H1 (cell line): ENCODE measurements around the gene TFF2. TPM values are rescaled to one million over a fixed set of nuclear protein-coding genes. Genes with fewer than 3 reads are reported as not detected.

Experiments
- CTCF ChIA-PET: fragments of 300-600 bp; sonication (Branson Sonifier 250); formaldehyde crosslinking; loops from one replicate; lab custom pipeline; 2021; ENCODE audit not compliant: partially characterized antibody; lab: Charles Lee
- POLR2A ChIA-PET: fragments of 300-600 bp; sonication (Branson Sonifier 250); formaldehyde crosslinking; loops from one replicate; lab custom pipeline; 2021; ENCODE audit warnings: inconsistent platforms; ENCODE audit not compliant: partially characterized antibody; lab: Charles Lee
- DNase-seq, 2 experiments: peaks; one replicate each; pipeline versions ENCODE4 v3.0.0 to v3.0.0-alpha.2; 2010 to 2022; ENCODE audit warnings: low spot score in 2 of 2, low read depth in 1 of 2, mixed read lengths in 1 of 2
- FAIRE-seq: peaks from 2 replicates; lab custom pipeline; 2011; peaks lifted over from hg19 to GRCh38; lab: Jason Lieb, UNC
- H2AFZ ChIP-seq: 2 replicates; pipeline ENCODE4 v1.8.1; 2012; ENCODE audit warnings: low read length, inconsistent platforms
- H2AK5ac ChIP-seq: 2 replicates; pipeline ENCODE4 v1.6.1; 2013; ENCODE audit warnings: low read depth, low read length
- H2BK120ac ChIP-seq: replicated peaks from 2 replicates; pipeline ENCODE3; 2013; ENCODE audit warnings: low read depth, low read length, inconsistent platforms
- H2BK12ac ChIP-seq: 2 replicates; pipeline ENCODE4 v1.6.1; 2013; ENCODE audit warnings: low read depth, low read length
- H2BK15ac ChIP-seq: 2 replicates; pipeline ENCODE4 v1.6.1; 2013; ENCODE audit warnings: low read length
- H2BK20ac ChIP-seq: 2 replicates; pipeline ENCODE4 v1.6.1; 2013; ENCODE audit warnings: low read length
- H2BK5ac ChIP-seq: 2 replicates; pipeline ENCODE4 v1.6.1; 2013; ENCODE audit warnings: low read depth, low read length
- H3K14ac ChIP-seq: 2 replicates; pipeline ENCODE4 v1.6.1; 2013; ENCODE audit warnings: inconsistent platforms; ENCODE audit not compliant: insufficient read length
- H3K18ac ChIP-seq: 2 replicates; pipeline ENCODE4 v1.6.1; 2013; ENCODE audit warnings: low read length; ENCODE audit errors: extremely low read depth
- H3K23ac ChIP-seq: 2 replicates; pipeline ENCODE4 v1.6.1; 2013; ENCODE audit warnings: inconsistent platforms; ENCODE audit not compliant: insufficient read length
- H3K23me2 ChIP-seq: 2 replicates; pipeline ENCODE4 v1.6.1; 2013; ENCODE audit warnings: low read depth, low read length
- H3K27ac ChIP-seq: 2 replicates; pipeline ENCODE4 v1.6.1; 2011; ENCODE audit warnings: low read depth, low read length, inconsistent platforms
- H3K27me3 ChIP-seq, 4 experiments: replicated peaks in 1 of 4; 1 replicate in 1 of 4; 2 replicates in 3 of 4; pipeline versions ENCODE4 v1.6.1 to v1.8.1; 2011 to 2013; ENCODE audit warnings: low read length in 3 of 4, mild to moderate bottlenecking in 3 of 4, inconsistent platforms in 2 of 4, mixed read lengths in 2 of 4, moderate library complexity in 1 of 4; ENCODE audit not compliant: control insufficient read depth in 3 of 4, insufficient read depth in 3 of 4; ENCODE audit errors: extremely low read depth in 1 of 4
- H3K36me3 ChIP-seq, 4 experiments: 2 replicates each; pipeline versions ENCODE4 v1.6.1 to v1.8.1; 2011 to 2013; ENCODE audit warnings: mild to moderate bottlenecking in 4 of 4, low read length in 3 of 4, moderate library complexity in 2 of 4, control low read depth in 1 of 4, inconsistent platforms in 1 of 4; ENCODE audit not compliant: insufficient read depth in 4 of 4, control insufficient read depth in 2 of 4
- H3K4ac ChIP-seq: replicated peaks from 2 replicates; pipeline ENCODE3; 2013; ENCODE audit warnings: low read length, low read depth, mixed read lengths, inconsistent platforms; ENCODE audit not compliant: insufficient read length
- H3K4me1 ChIP-seq, 4 experiments: replicated peaks in 1 of 4; 1 replicate in 1 of 4; 2 replicates in 3 of 4; pipeline versions ENCODE4 v1.6.1 to v1.8.1; 2011 to 2013; ENCODE audit warnings: low read length in 3 of 4, inconsistent platforms in 2 of 4, mixed read lengths in 1 of 4; ENCODE audit not compliant: insufficient read depth in 4 of 4, control insufficient read depth in 3 of 4
- H3K4me2 ChIP-seq, 2 experiments: 2 replicates each; pipeline versions ENCODE4 v1.6.1 to v1.8.1; 2011 to 2013; ENCODE audit warnings: low read depth in 2 of 2, low read length in 2 of 2, control low read depth in 1 of 2, inconsistent platforms in 1 of 2, mild to moderate bottlenecking in 1 of 2; ENCODE audit not compliant: insufficient read depth in 1 of 2
- H3K4me3 ChIP-seq, 4 experiments: fragments of 200-600, 300-600 bp in 1 of 4; sonication (generic), shearing (Covaris generic), sonication (Bioruptor Twin) in 1 of 4; 2 replicates each; pipeline versions ENCODE4 v1.5.1 to v1.8.1; 2011 to 2016; ENCODE audit warnings: low read length in 4 of 4, low read depth in 3 of 4, control low read depth in 2 of 4, inconsistent platforms in 2 of 4, mild to moderate bottlenecking in 2 of 4, mixed read lengths in 1 of 4, moderate library complexity in 1 of 4; ENCODE audit not compliant: insufficient read depth in 2 of 4; ENCODE audit errors: extremely low read depth in 1 of 4
- H3K56ac ChIP-seq: replicated peaks from 2 replicates; pipeline ENCODE3; 2013; ENCODE audit warnings: low read depth, mild to moderate bottlenecking, mixed read lengths, low read length, inconsistent platforms; ENCODE audit not compliant: insufficient read length
- H3K79me1 ChIP-seq: 2 replicates; pipeline ENCODE4 v1.6.1; 2013; ENCODE audit warnings: low read depth, low read length, control low read depth
- H3K79me2 ChIP-seq, 2 experiments: 2 replicates each; pipeline versions ENCODE4 v1.6.1 to v1.8.1; 2012 to 2013; ENCODE audit warnings: low read length in 2 of 2, mild to moderate bottlenecking in 2 of 2, inconsistent platforms in 1 of 2; ENCODE audit not compliant: insufficient read depth in 2 of 2, control insufficient read depth in 1 of 2
- H3K9ac ChIP-seq, 4 experiments: replicated peaks in 1 of 4; 1 replicate in 1 of 4; 2 replicates in 3 of 4; pipeline versions ENCODE4 v1.6.1 to v1.8.1; 2011 to 2013; ENCODE audit warnings: low read depth in 3 of 4, low read length in 3 of 4, control low read depth in 2 of 4, mild to moderate bottlenecking in 2 of 4, moderate library complexity in 2 of 4, inconsistent platforms in 1 of 4; ENCODE audit errors: extremely low read depth in 1 of 4
- H3K9me3 ChIP-seq, 2 experiments: 2 replicates each; pipeline versions ENCODE4 v1.6.1 to v1.8.1; 2012 to 2013; ENCODE audit warnings: mild to moderate bottlenecking in 2 of 2, moderate library complexity in 2 of 2, control low read depth in 1 of 2, inconsistent platforms in 1 of 2, low read depth in 1 of 2, low read length in 1 of 2, mixed read lengths in 1 of 2; ENCODE audit not compliant: insufficient read depth in 2 of 2
- H4K20me1 ChIP-seq, 2 experiments: replicated peaks in 1 of 2; 2 replicates each; pipeline versions ENCODE3 to v1.8.1; 2011 to 2013; ENCODE audit warnings: inconsistent platforms in 2 of 2, low read length in 2 of 2, mild to moderate bottlenecking in 1 of 2; ENCODE audit not compliant: insufficient read depth in 2 of 2, control insufficient read depth in 1 of 2
- H4K5ac ChIP-seq: 2 replicates; pipeline ENCODE4 v1.6.1; 2013; ENCODE audit warnings: low read length, low read depth, mixed read lengths, inconsistent platforms; ENCODE audit not compliant: insufficient read length
- H4K8ac ChIP-seq: 2 replicates; pipeline ENCODE4 v1.8.0; 2013; ENCODE audit warnings: mild to moderate bottlenecking, moderate library complexity, low read length, inconsistent platforms; ENCODE audit not compliant: insufficient read depth; ENCODE audit errors: extremely low read depth
- H4K91ac ChIP-seq: replicated peaks from 2 replicates; pipeline ENCODE3; 2013; ENCODE audit warnings: low read length, mixed read lengths, inconsistent platforms; ENCODE audit not compliant: insufficient read length
- BACH1 ChIP-seq: IDR thresholded peaks from 2 replicates; pipeline ENCODE4 v1.6.1; 2012; ENCODE audit warnings: low read length, improper control_type of control experiment
- BRCA1 ChIP-seq: IDR thresholded peaks from 2 replicates; pipeline ENCODE4 v1.6.1; 2012; ENCODE audit warnings: low read depth, low read length, improper control_type of control experiment
- CBX5 ChIP-seq: fragments of 300-800, 300-1000 bp; sonication (generic); IDR thresholded peaks from 2 replicates; pipeline ENCODE4 v1.7.1; 2016; ENCODE audit warnings: antibody characterized with exemption, low read length, low read depth
- GTF2F1 ChIP-seq: IDR thresholded peaks from 2 replicates; pipeline ENCODE4 v1.6.1; 2012; ENCODE audit warnings: low read depth, low read length, improper control_type of control experiment, borderline replicate concordance
- MAFK ChIP-seq: IDR thresholded peaks from 2 replicates; pipeline ENCODE4 v1.6.1; 2012; ENCODE audit warnings: low read depth, mild to moderate bottlenecking, improper control_type of control experiment, low read length
- PHF8 ChIP-seq: fragments of 200-600 bp; sonication (generic); conservative IDR thresholded peaks from 2 replicates; pipeline ENCODE4 v1.7.1; 2012; ENCODE audit warnings: low read depth, mild to moderate bottlenecking, inconsistent platforms, low read length, moderate library complexity
- RBBP5 ChIP-seq: IDR thresholded peaks from 2 replicates; pipeline ENCODE4 v1.7.1; 2012; ENCODE audit warnings: low read depth, mild to moderate bottlenecking, inconsistent platforms, low read length, moderate library complexity, borderline replicate concordance
- SAP30 ChIP-seq: fragments of 300-600 bp; sonication (generic); IDR thresholded peaks from 2 replicates; pipeline ENCODE4 v1.7.1; 2012; ENCODE audit warnings: low read length, moderate library complexity, mild to moderate bottlenecking, inconsistent platforms; ENCODE audit not compliant: insufficient read depth, insufficient replicate concordance
- WGBS, 2 experiments: shearing (Covaris generic) in 1 of 2; methylation state at CpG; one replicate each; pipeline versions ENCODE4 v1.1.6 to v1.1.7; 2013 to 2015; ENCODE audit warnings: low lambda C conversion rate in 2 of 2, mixed read lengths in 2 of 2, inconsistent platforms in 1 of 2, low coverage in 1 of 2, missing lambda C conversion rate in 1 of 2; ENCODE audit not compliant: insufficient replicate concordance in 2 of 2, insufficient coverage in 1 of 2, insufficient read length in 1 of 2; ENCODE audit errors: extremely low coverage in 1 of 2, missing lambda C conversion rate in 1 of 2; 5-methylcytosine and 5-hydroxymethylcytosine counted together
- polyA plus RNA-seq, 7 experiments: library from polyadenylated mRNA; depleted of rRNA in 3 of 7; stranded (reverse) in 5 of 7; unstranded in 2 of 7; fragments of >200 nt in 5 of 7; fragments of 200-250 nt in 2 of 7; gene quantifications; 1 replicate in 5 of 7; 2 replicates in 1 of 7; 4 replicates in 1 of 7; pipeline versions ENCODE4 v1.2.1 to v1.2.3, GENCODE V29; 2011 to 2013; ENCODE audit warnings: missing spikeins in 2 of 7, mixed read lengths in 2 of 7
- total RNA-seq: library from RNA; stranded (reverse); fragmentation: NEBNext Ultra II Directional; extraction: Animal tissue kit (Norgen Biotek cat#: 25700); gene quantifications from 2 replicates; pipeline ENCODE4 v1.2.1, GENCODE V29; 2021
- TF ChIP-seq, protein P1 (sequence below): IDR thresholded peaks from 2 replicates; pipeline ENCODE4 v1.6.1; 2012; ENCODE audit warnings: inconsistent platforms
- TF ChIP-seq, protein P2 (sequence below): IDR thresholded peaks from 2 replicates; pipeline ENCODE4 v1.6.1; 2011; ENCODE audit warnings: low read depth, mild to moderate bottlenecking, low read length; ENCODE audit not compliant: insufficient read depth

TFF2 gene
- total and polyA plus RNA-seq, 2 of the 8 experiments (the other 6 are each of a cell fraction or from before 2014, with no cell fraction given) = not detected

GRCh38 chr21:42330380-42331371 is 20.1 kb downstream of the TFF2 start:
- no peak overlapping the region for H3K4me3 ChIP-seq
- CTCF ChIA-PET = interaction anchor here (0.6 to 1.5 kb wide), 3 partner anchors 7 to 36 kb away, joined by 3 to 5 read pairs (median 3); no protein-coding TSS in a partner anchor
- no peak overlapping the region for H4K8ac ChIP-seq
- H3K9me3 ChIP-seq = peaks cover 12 to 16% of the 10 kb centered on the region in 2 experiments
- H4K5ac ChIP-seq = no peak overlapping the region
- H2AK5ac ChIP-seq = no peak overlapping the region
- no peaks in the 10 kb centered on the region for H3K23me2 ChIP-seq
- H3K14ac ChIP-seq = no peak overlapping the region
- H3K4me1 ChIP-seq = peaks cover 0 to 4% (median 0%) of the 10 kb centered on the region in 4 experiments; a peak in 1 of 7 replicates
- FAIRE-seq (no peak), DNase-seq (peak in 1 of 2 experiments; percentile 24)
- H4K91ac ChIP-seq = no peak overlapping the region
- POLR2A ChIA-PET = interaction anchor here (1.3 kb wide), 1 partner anchor 16 kb away, joined by 3 read pairs; the partner anchor contains the start of gene TFF3
- no peaks in the 10 kb centered on the region for H3K36me3 ChIP-seq
- H2BK12ac ChIP-seq = no peak overlapping the region
- no peak overlapping the region for H3K4me2 ChIP-seq
- no peak overlapping the region for H2BK20ac ChIP-seq
- no peak overlapping the region for H3K27ac ChIP-seq
- H3K23ac ChIP-seq = no peak overlapping the region
- H3K4ac ChIP-seq = no peak overlapping the region
- no peak overlapping the region for H2BK5ac ChIP-seq
- WGBS, 2 experiments = 80% methylated on average over 4 of the region's 4 CpGs; no CpG with 5 or more reads in 1 of the 2 experiments
- no peak overlapping the region for H3K9ac ChIP-seq
- H3K27me3 ChIP-seq = no peaks in the 10 kb centered on the region
- no peaks in the 10 kb centered on the region for H4K20me1 ChIP-seq
- H2AFZ ChIP-seq = 0 out of 2 replicates have a peak overlapping the region, but pooled peaks have one; percentile 2
- H2BK120ac ChIP-seq = no peak overlapping the region
- H3K79me2 ChIP-seq = no peaks in the 10 kb centered on the region
- H3K56ac ChIP-seq = no peak overlapping the region
- H3K79me1 ChIP-seq = no peaks in the 10 kb centered on the region
- H2BK15ac ChIP-seq = no peak overlapping the region
- H3K18ac ChIP-seq = no peak overlapping the region
- TF ChIP-seq, protein P1, sequence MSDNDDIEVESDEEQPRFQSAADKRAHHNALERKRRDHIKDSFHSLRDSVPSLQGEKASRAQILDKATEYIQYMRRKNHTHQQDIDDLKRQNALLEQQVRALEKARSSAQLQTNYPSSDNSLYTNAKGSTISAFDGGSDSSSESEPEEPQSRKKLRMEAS = no peak
- TF ChIP-seq MAFK (no peak), CBX5 (no peak), PHF8 (no peak), GTF2F1 (no peak), RBBP5 (no peak), BACH1 (no peak), SAP30 (no peak), BRCA1 (no peak)
- TF ChIP-seq, protein P2, sequence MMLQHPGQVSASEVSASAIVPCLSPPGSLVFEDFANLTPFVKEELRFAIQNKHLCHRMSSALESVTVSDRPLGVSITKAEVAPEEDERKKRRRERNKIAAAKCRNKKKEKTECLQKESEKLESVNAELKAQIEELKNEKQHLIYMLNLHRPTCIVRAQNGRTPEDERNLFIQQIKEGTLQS = no peak
